HL-60 (cell line): ENCODE measurements around the gene OR2A42.
"Not testable (repeated sequence)": the region's sequence is repeated elsewhere in the genome, so short reads cannot be mapped to it uniquely, and the experiment has no call there.

Experiments
- GABPA ChIP-seq: IDR thresholded peaks from 2 replicates; pipeline ENCODE4 v1.6.1; 2012; ENCODE audit warnings: low read depth
- POLR2AphosphoS5 ChIP-seq: IDR thresholded peaks from 2 replicates; pipeline ENCODE4 v1.6.1; 2012; ENCODE audit warnings: low read depth
- SPI1 ChIP-seq: IDR thresholded peaks from 2 replicates; pipeline ENCODE4 v1.6.1; 2012; ENCODE audit warnings: low read depth, mild to moderate bottlenecking, borderline replicate concordance
- TF ChIP-seq, protein P1 (sequence below): IDR thresholded peaks from one replicate; pipeline ENCODE4 v1.5.1; 2011; ENCODE audit warnings: low read length, control low read depth, inconsistent platforms; ENCODE audit not compliant: insufficient read depth
- TF ChIP-seq, protein P2 (sequence below): IDR thresholded peaks from 2 replicates; pipeline ENCODE4 v1.6.1; 2012; ENCODE audit warnings: low read depth; ENCODE audit not compliant: insufficient replicate concordance

DNA sequence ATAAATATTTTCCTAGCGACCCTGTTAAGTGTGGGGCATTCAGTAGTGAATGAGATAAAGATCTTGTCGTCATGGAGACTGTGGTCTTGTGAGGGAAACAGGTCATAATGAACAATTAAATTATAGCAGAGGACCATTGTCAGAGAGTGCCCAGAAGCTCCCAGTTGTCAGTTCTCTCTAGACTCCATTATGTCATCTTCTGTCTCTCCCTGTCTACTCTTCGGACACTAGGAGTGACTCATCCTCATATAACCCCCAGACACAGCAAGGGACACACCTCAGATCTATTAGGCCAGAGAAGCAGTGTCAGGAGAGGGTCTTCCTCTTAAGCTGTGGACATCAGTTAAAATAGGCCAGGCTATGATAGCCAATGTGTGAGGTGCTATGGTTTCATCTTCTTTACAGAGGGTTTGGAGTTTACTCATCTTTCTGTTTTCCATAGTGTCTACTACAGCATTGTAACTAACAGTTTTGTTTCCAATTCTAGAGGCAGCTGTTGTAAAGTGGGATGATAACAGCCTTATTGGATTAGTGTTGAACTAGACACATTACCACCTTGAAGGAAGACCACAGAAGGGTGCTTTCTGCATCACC, 50.7 kb downstream of the OR2A42 start:
- TF ChIP-seq, protein P1, sequence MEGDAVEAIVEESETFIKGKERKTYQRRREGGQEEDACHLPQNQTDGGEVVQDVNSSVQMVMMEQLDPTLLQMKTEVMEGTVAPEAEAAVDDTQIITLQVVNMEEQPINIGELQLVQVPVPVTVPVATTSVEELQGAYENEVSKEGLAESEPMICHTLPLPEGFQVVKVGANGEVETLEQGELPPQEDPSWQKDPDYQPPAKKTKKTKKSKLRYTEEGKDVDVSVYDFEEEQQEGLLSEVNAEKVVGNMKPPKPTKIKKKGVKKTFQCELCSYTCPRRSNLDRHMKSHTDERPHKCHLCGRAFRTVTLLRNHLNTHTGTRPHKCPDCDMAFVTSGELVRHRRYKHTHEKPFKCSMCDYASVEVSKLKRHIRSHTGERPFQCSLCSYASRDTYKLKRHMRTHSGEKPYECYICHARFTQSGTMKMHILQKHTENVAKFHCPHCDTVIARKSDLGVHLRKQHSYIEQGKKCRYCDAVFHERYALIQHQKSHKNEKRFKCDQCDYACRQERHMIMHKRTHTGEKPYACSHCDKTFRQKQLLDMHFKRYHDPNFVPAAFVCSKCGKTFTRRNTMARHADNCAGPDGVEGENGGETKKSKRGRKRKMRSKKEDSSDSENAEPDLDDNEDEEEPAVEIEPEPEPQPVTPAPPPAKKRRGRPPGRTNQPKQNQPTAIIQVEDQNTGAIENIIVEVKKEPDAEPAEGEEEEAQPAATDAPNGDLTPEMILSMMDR, result not testable (repeated sequence)
- TF ChIP-seq POLR2AphosphoS5, GABPA, SPI1: not testable (repeated sequence)
- TF ChIP-seq, protein P2, sequence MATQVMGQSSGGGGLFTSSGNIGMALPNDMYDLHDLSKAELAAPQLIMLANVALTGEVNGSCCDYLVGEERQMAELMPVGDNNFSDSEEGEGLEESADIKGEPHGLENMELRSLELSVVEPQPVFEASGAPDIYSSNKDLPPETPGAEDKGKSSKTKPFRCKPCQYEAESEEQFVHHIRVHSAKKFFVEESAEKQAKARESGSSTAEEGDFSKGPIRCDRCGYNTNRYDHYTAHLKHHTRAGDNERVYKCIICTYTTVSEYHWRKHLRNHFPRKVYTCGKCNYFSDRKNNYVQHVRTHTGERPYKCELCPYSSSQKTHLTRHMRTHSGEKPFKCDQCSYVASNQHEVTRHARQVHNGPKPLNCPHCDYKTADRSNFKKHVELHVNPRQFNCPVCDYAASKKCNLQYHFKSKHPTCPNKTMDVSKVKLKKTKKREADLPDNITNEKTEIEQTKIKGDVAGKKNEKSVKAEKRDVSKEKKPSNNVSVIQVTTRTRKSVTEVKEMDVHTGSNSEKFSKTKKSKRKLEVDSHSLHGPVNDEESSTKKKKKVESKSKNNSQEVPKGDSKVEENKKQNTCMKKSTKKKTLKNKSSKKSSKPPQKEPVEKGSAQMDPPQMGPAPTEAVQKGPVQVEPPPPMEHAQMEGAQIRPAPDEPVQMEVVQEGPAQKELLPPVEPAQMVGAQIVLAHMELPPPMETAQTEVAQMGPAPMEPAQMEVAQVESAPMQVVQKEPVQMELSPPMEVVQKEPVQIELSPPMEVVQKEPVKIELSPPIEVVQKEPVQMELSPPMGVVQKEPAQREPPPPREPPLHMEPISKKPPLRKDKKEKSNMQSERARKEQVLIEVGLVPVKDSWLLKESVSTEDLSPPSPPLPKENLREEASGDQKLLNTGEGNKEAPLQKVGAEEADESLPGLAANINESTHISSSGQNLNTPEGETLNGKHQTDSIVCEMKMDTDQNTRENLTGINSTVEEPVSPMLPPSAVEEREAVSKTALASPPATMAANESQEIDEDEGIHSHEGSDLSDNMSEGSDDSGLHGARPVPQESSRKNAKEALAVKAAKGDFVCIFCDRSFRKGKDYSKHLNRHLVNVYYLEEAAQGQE, result not testable (repeated sequence)
